ENCODE measurements around the gene HIP1. TPM values are rescaled to one million over a fixed set of nuclear protein-coding genes. Genes with fewer than 3 reads are reported as not detected.
"Not testable (repeated sequence)": the region's sequence is repeated elsewhere in the genome, so short reads cannot be mapped to it uniquely, and the experiment has no call there.

HIP1 gene
- total RNA-seq, 3 donors from 2014 or later = 0.90 to 2.3 (median 1.3) TPM

- ATAC-seq = peak; percentile 53 to 56
- peaks cover 3% of the 10 kb centered on the region for H3K4me1 Mint-ChIP-seq (ENCODE audit: low read depth)
- no peaks in the 10 kb centered on the region for H3K27me3 Mint-ChIP-seq (ENCODE audit: low read depth)
- no peak overlapping the region for H3K4me3 Mint-ChIP-seq
- H3K9me3 Mint-ChIP-seq = no peaks in the 10 kb centered on the region
- no peak for DNase-seq
- H3K36me3 Mint-ChIP-seq (ENCODE audit: insufficient read depth) = peaks cover 3% of the 10 kb centered on the region
These were observed 203.9 kb downstream of the HIP1 start for GRCh38 chr7:75534727-75535307.

GRCh38 chr7:75533926-75534325, 204.8 kb downstream of the HIP1 start:
- H3K4me1 Mint-ChIP-seq (ENCODE audit: low read depth) = peaks cover 3% of the 10 kb centered on the region
- H3K27me3 Mint-ChIP-seq (ENCODE audit: low read depth) = no peaks in the 10 kb centered on the region
- H3K9me3 Mint-ChIP-seq = no peaks in the 10 kb centered on the region
- H3K4me3 Mint-ChIP-seq = no peak overlapping the region
- H3K36me3 Mint-ChIP-seq (ENCODE audit: insufficient read depth) = peaks cover 3% of the 10 kb centered on the region
- DNase-seq = no peak
- ATAC-seq = no peak

GRCh38 chr7:75532639-75533038, 206.1 kb downstream of the HIP1 start:
- H3K9me3 Mint-ChIP-seq = no peaks in the 10 kb centered on the region
- peaks cover 3% of the 10 kb centered on the region for H3K36me3 Mint-ChIP-seq (ENCODE audit: insufficient read depth)
- H3K27me3 Mint-ChIP-seq (ENCODE audit: low read depth) = no peaks in the 10 kb centered on the region
- no peak overlapping the region for H3K4me3 Mint-ChIP-seq
- DNase-seq (no peak), ATAC-seq (no peak)
- H3K4me1 Mint-ChIP-seq (ENCODE audit: low read depth) = peaks cover 6% of the 10 kb centered on the region

- H3K4me3 Mint-ChIP-seq = no peak overlapping the region
- no peaks in the 10 kb centered on the region for H3K27me3 Mint-ChIP-seq (ENCODE audit: low read depth)
- peaks cover 12% of the 10 kb centered on the region for H3K4me1 Mint-ChIP-seq (ENCODE audit: low read depth)
- no peak for ATAC-seq
- no peaks in the 10 kb centered on the region for H3K36me3 Mint-ChIP-seq (ENCODE audit: insufficient read depth)
- H3K9me3 Mint-ChIP-seq = no peaks in the 10 kb centered on the region
- no peak for DNase-seq
These were observed 207.4 kb downstream of the HIP1 start for GRCh38 chr7:75531359-75531821.

GRCh38 chr7:75527224-75527722, 211.5 kb downstream of the HIP1 start:
- ATAC-seq = peak in 1 of 2 donors; percentile 20
- H3K36me3 Mint-ChIP-seq (ENCODE audit: insufficient read depth) = peaks cover 23% of the 10 kb centered on the region
- not testable (repeated sequence) for H3K27me3 Mint-ChIP-seq (ENCODE audit: low read depth); H3K9me3 Mint-ChIP-seq; DNase-seq
- H3K4me3 Mint-ChIP-seq = peak overlapping the region; percentile 92
- peaks cover 25% of the 10 kb centered on the region for H3K4me1 Mint-ChIP-seq (ENCODE audit: low read depth)

GRCh38 chr7:75521727-75522126, 217.0 kb downstream of the HIP1 start:
- ATAC-seq = not testable (repeated sequence)

GRCh38 chr7:75518842-75519241, 219.9 kb downstream of the HIP1 start:
- H3K9me3 Mint-ChIP-seq; H3K4me3 Mint-ChIP-seq; ATAC-seq; DNase-seq; H3K27me3 Mint-ChIP-seq (ENCODE audit: low read depth): not testable (repeated sequence)
- Mint-ChIP-seq H3K4me1 (ENCODE audit: low read depth) (peaks cover 25% of the 10 kb centered on the region), H3K36me3 (ENCODE audit: insufficient read depth) (peaks cover 39% of the 10 kb centered on the region)

More at GRCh38 chr7:75521727-75522126, 217.0 kb downstream of the HIP1 start:
- not testable (repeated sequence) for DNase-seq; H3K4me3 Mint-ChIP-seq; H3K27me3 Mint-ChIP-seq (ENCODE audit: low read depth); H3K9me3 Mint-ChIP-seq
- Mint-ChIP-seq H3K4me1 (ENCODE audit: low read depth) (peaks cover 36% of the 10 kb centered on the region), H3K36me3 (ENCODE audit: insufficient read depth) (peaks cover 52% of the 10 kb centered on the region)

- not testable (repeated sequence) for DNase-seq; H3K4me1 Mint-ChIP-seq (ENCODE audit: low read depth); H3K27me3 Mint-ChIP-seq (ENCODE audit: low read depth); H3K4me3 Mint-ChIP-seq; ATAC-seq; H3K36me3 Mint-ChIP-seq (ENCODE audit: insufficient read depth); H3K9me3 Mint-ChIP-seq
These were observed 229.7 kb downstream of the HIP1 start for GRCh38 chr7:75509033-75509432.

- H3K4me3 Mint-ChIP-seq; H3K36me3 Mint-ChIP-seq (ENCODE audit: insufficient read depth); H3K9me3 Mint-ChIP-seq; DNase-seq; H3K27me3 Mint-ChIP-seq (ENCODE audit: low read depth); ATAC-seq; H3K4me1 Mint-ChIP-seq (ENCODE audit: low read depth): not testable (repeated sequence)
These were observed 246.7 kb downstream of the HIP1 start, which contains the start of gene SPDYE5 for GRCh38 chr7:75492020-75492419. TSS of gene SPDYE5 (plus strand) at chr7:75492320. CDS start at chr7:75494048, 1,728 bp downstream.

- ATAC-seq (peak; percentile 100), DNase-seq (peak; percentile 82)
- H3K27me3 Mint-ChIP-seq (ENCODE audit: low read depth); H3K9me3 Mint-ChIP-seq; H3K36me3 Mint-ChIP-seq (ENCODE audit: insufficient read depth): not testable (repeated sequence)
- H3K4me1 Mint-ChIP-seq (ENCODE audit: low read depth) = peaks cover 10% of the 10 kb centered on the region
- peak within 1 kb of the TSS; percentile 93 for H3K4me3 Mint-ChIP-seq
These were observed 252.6 kb downstream of the HIP1 start, which contains the start of gene POM121C for GRCh38 chr7:75485979-75486643. TSS of gene POM121C (minus strand) at chr7:75486299. CDS start at chr7:75441496, 44,803 bp downstream.

GRCh38 chr7:75485355-75485978, 253.3 kb downstream of the HIP1 start:
- H3K9me3 Mint-ChIP-seq; H3K27me3 Mint-ChIP-seq (ENCODE audit: low read depth); H3K36me3 Mint-ChIP-seq (ENCODE audit: insufficient read depth); DNase-seq: not testable (repeated sequence)
- peak in 1 of 2 donors; percentile 36 for ATAC-seq
- Mint-ChIP-seq H3K4me3 (peak overlapping the region; percentile 93), H3K4me1 (ENCODE audit: low read depth) (peaks cover 10% of the 10 kb centered on the region)

Other genes with a start within 250 kb of the HIP1 start
- gene SPDYE5, start 246.6 kb downstream of the HIP1 start, total RNA-seq = not detected
- not detected for gene CCL26, start 33.3 kb upstream of the HIP1 start, total RNA-seq
- gene CCL24, start 74.9 kb upstream of the HIP1 start, total RNA-seq = not detected
- gene RHBDD2, start 140.1 kb upstream of the HIP1 start, total RNA-seq = 10 to 100 TPM; 28.0 to 35.5 (median 33.3) TPM
- gene POR, start 176.2 kb upstream of the HIP1 start, total RNA-seq = 10 to 100 TPM; 40.8 to 63.6 (median 57.7) TPM